ENCODE measurements around the gene MAP7. TPM values are rescaled to one million over a fixed set of nuclear protein-coding genes. Genes with fewer than 3 reads are reported as not detected.
"Not testable (repeated sequence)": the region's sequence is repeated elsewhere in the genome, so short reads cannot be mapped to it uniquely, and the experiment has no call there.

Gene MAP7
- total RNA-seq, 1 donor = 0.36 TPM

DNA sequence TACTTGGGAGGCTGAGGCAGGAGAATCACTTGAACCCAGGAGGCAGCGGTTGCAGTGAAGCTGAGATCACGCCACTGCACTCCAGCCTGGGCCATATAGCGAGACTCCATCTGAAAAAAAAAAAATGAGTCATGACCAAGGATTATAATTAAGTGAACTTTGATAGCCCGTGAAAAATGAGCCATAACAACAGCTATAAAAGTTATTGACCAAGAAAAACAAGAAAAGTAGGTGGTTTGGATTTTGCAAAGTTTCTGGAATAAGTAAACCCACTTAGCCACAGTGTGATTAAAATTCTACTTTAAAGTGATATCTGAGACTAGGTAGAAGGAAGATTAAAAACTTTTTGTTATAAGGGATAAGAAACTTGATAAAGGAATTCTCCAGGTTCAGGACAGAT lies 234.6 kb downstream of the MAP7 start:
- TF ChIP-seq, protein P1, sequence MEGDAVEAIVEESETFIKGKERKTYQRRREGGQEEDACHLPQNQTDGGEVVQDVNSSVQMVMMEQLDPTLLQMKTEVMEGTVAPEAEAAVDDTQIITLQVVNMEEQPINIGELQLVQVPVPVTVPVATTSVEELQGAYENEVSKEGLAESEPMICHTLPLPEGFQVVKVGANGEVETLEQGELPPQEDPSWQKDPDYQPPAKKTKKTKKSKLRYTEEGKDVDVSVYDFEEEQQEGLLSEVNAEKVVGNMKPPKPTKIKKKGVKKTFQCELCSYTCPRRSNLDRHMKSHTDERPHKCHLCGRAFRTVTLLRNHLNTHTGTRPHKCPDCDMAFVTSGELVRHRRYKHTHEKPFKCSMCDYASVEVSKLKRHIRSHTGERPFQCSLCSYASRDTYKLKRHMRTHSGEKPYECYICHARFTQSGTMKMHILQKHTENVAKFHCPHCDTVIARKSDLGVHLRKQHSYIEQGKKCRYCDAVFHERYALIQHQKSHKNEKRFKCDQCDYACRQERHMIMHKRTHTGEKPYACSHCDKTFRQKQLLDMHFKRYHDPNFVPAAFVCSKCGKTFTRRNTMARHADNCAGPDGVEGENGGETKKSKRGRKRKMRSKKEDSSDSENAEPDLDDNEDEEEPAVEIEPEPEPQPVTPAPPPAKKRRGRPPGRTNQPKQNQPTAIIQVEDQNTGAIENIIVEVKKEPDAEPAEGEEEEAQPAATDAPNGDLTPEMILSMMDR (IDR thresholded peaks at IDR 0.05; ENCODE audit: insufficient read depth, low read length) = no peak
- no peak overlapping the region for H3K4me3 ChIP-seq (ENCODE audit: low read depth, low read length)
- DNase-seq (ENCODE audit: low read depth) = no peak

DNA sequence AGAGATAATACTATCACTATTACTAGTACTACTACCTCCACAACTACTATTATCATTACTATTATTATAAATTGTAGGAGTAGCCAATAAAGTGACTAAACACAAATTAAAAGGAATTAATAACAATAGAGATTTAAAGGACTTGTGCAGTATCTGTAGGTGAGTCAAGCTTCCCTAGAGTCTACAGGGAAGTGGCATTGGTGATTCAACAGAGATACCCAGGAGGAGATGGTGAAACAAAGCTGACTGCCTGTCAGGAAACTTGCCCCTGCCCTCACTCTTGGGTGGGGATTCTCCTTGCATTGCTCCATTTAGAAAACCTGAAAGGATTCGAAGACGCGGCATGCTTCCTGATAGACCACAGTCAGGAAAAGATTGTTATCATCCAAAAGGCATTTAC lies 237.2 kb downstream of the MAP7 start:
- no peak overlapping the region for H3K4me3 ChIP-seq (ENCODE audit: low read depth, low read length)
- TF ChIP-seq, protein P1 (IDR thresholded peaks at IDR 0.05; ENCODE audit: insufficient read depth, low read length) = no peak
- DNase-seq (ENCODE audit: low read depth) = no peak

DNA sequence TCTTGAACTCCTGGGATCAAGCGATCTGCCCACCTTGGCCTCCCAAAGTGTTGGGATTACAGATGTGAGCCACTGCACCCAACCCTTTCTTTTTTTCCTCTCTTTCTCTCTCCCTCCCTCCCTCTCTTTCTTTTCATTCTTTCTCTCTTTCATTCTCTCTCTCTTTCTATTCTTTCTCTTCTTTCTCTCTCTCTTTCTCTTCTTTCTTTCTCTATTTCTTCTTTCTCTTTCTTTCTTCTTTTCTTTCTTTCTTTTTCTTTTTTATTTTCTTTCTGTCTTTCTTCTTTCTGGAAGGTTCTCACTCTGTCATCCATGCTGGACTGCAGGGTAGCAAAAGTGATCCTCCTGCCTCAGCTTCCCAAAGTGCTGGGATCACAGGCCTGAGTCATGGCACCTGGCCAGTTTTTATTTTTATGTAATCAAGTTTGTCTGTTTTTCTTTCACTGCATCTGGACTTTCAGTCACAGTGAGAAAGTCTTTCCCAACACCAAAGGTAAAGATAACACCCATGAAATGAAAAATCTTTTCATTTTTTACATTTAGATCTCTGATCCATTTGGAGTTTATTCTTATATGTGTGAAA lies 240.4 kb downstream of the MAP7 start:
- TF ChIP-seq, protein P1 (IDR thresholded peaks at IDR 0.05; ENCODE audit: insufficient read depth, low read length) = no peak
- H3K4me3 ChIP-seq (ENCODE audit: low read depth, low read length) = no peak overlapping the region
- no peak for DNase-seq (ENCODE audit: low read depth)

DNA sequence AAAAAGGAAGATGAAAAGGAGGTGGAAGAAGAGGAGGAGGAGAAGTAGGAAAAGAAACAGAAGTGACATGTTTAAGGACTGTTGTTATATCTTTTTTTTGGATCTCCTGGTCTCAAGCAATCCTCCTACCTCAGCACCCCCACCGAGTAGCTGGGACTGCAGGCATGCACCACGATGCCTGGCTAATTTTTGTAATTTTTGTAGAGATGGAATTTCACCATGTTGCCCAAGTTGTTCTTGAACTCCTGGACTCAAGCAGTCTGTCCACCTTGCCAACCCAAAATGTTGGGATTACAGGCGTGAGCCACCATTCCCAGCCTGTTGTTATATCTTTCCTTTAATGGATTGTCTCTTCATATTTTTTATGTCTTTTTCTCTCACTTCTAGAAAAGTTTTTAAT lies 241.1 kb downstream of the MAP7 start:
- H3K4me3 ChIP-seq (ENCODE audit: low read depth, low read length) = no peak overlapping the region
- no peak for DNase-seq (ENCODE audit: low read depth)
- TF ChIP-seq, protein P1 (IDR thresholded peaks at IDR 0.05; ENCODE audit: insufficient read depth, low read length) = no peak

DNA sequence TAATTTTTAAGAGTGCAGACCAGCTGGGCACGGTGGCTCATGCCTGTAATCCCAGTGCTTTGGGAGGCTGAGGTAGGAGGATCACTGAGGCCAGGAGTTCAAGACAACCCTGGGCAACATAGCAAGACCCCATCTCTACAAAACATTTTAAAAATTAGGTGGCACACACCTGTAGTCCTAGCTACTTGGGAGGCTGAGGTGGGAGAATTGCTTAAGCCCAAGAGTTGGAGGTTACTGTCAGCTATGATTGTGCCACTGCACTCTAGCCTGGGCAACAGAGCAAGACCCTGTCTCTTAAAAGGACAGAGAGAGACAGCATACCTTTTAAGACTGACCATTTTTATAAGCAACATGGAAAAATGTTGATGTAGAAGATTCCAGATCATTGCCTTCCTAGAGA lies 241.8 kb downstream of the MAP7 start:
- H3K4me3 ChIP-seq (ENCODE audit: low read depth, low read length); DNase-seq (ENCODE audit: low read depth): not testable (repeated sequence)

DNA sequence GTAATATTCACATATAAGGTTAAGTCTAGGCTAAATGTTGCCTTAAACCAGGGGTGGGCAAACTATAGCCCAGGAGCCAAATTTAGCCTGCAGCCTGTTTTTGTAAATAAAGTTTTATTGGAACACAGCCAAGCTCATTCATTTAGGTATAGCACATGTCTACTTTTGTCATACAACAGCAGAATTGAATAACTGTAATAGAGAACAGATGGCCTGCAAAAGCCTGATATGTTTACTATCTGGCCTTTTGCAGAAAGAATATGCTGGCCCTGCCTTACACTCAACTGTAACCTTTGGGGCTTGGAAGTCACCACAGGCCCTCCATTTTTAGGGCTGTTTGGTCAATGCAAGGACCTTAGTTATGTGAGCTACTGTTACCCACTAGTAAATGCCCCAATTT lies 242.9 kb downstream of the MAP7 start:
- no peak for DNase-seq (ENCODE audit: low read depth)
- TF ChIP-seq, protein P1 (IDR thresholded peaks at IDR 0.05; ENCODE audit: insufficient read depth, low read length) = no peak
- no peak overlapping the region for H3K4me3 ChIP-seq (ENCODE audit: low read depth, low read length)

DNA sequence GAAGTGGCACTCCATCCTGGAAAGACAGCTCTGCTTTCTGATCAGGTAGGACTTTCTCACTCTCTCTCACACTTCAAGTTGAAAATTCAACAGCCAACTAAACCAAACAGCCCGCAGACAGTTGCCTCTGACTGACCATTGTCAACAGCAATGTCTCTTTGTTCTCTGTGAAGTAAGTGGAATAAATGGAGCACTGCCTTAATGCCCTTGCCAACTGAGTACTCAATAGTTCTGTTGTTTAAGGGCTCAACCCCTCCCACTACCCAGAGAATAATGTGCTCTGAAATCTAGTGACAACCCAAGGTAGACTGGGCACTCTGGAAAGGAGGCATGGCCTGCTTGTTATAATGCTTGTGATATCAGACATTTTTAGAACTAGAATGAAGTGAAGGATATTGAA lies 243.8 kb downstream of the MAP7 start:
- TF ChIP-seq, protein P1 (IDR thresholded peaks at IDR 0.05; ENCODE audit: insufficient read depth, low read length) = no peak
- no peak overlapping the region for H3K4me3 ChIP-seq (ENCODE audit: low read depth, low read length)
- no peak for DNase-seq (ENCODE audit: low read depth)

All from fibroblast of the aortic adventitia (primary cell).